IPS DF 6.9 (cell line): ENCODE measurements around the gene PLD1.

Experiments
- DNase-seq: peaks from one replicate; pipeline ENCODE4 v3.0.0-alpha.2; 2013; ENCODE audit warnings: low read depth, low spot score
- H3K27ac ChIP-seq: one replicate; pipeline ENCODE4 v1.5.1; 2013; ENCODE audit warnings: low read length, control low read depth
- H3K27me3 ChIP-seq: 2 replicates; pipeline ENCODE4 v1.6.1; 2013; ENCODE audit warnings: mild to moderate bottlenecking, low read length; ENCODE audit not compliant: control insufficient read depth, insufficient read depth
- H3K36me3 ChIP-seq: 2 replicates; pipeline ENCODE4 v1.6.1; 2013; ENCODE audit warnings: low read length; ENCODE audit not compliant: control insufficient read depth, insufficient read depth
- H3K4me1 ChIP-seq: 2 replicates; pipeline ENCODE4 v1.6.1; 2013; ENCODE audit warnings: low read length; ENCODE audit not compliant: control insufficient read depth, insufficient read depth
- H3K4me3 ChIP-seq: 2 replicates; pipeline ENCODE4 v1.5.1; 2013; ENCODE audit warnings: mild to moderate bottlenecking, low read length
- H3K9me3 ChIP-seq: 2 replicates; pipeline ENCODE4 v1.6.1; 2013; ENCODE audit warnings: low read length, inconsistent platforms; ENCODE audit not compliant: control insufficient read depth, insufficient read depth
- WGBS: extraction: QIAGEN DNeasy Blood & Tissue Kit; methylation state at CpG from one replicate; pipeline ENCODE4 v1.1.7; 2013; ENCODE audit warnings: mixed read lengths, missing lambda C conversion rate; ENCODE audit not compliant: insufficient read length, insufficient coverage; 5-methylcytosine and 5-hydroxymethylcytosine counted together

The PLD1 gene

GRCh38 chr3:171846597-171846996, 36.3 kb upstream of the PLD1 start:
- Histone ChIP-seq H3K4me1 (no peaks in the 10 kb centered on the region), H3K36me3 (no peaks in the 10 kb centered on the region), H3K27ac (no peak overlapping the region), H3K4me3 (no peak overlapping the region), H3K9me3 (no peaks in the 10 kb centered on the region), H3K27me3 (no peaks in the 10 kb centered on the region)
- no peak for DNase-seq
- no CpG with 5 or more reads among the region's 2 CpGs for whole genome bisulfite sequencing

DNA sequence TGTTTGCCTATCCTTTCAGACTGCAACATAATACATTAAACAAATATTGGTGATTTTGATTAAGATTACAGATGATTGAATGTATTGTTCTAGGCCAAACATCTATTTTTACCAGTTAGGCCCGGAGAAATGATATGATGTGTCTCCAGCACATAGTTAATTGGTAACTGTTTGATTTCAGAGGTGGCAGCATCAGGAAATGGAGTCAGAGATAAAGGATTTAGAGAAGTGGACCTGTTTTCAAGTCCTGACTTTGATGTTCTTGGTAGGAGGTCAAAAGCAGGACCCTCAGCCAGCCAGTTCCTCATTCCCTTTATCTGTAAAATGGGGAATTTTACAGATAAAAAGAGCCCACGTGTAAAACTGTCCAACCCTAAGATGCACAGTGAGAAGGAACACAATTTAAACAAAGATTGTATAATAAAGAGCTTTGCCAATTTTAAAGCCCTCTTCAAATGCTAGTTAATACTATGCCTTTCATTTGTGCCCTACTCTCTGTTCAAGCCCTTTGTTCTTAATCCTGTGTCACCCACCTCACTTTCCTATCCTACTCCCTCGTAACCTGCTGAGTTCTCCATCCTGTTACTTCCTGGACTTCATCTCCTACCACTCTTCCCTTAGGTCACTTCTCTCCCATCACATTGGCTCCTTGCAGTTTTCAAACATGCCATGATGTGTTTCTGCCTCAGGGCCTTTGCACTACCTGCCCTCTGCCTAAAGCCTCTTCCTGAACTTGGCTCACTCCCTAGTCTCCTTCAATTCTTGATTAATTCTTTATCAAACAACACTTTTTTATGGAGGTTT, 35.4 kb upstream of the PLD1 start:
- H3K27me3 ChIP-seq = no peaks in the 10 kb centered on the region
- no CpG with 5 or more reads among the region's 3 CpGs for WGBS
- DNase-seq = no peak
- no peak overlapping the region for H3K4me3 ChIP-seq
- no peak overlapping the region for H3K27ac ChIP-seq
- H3K9me3 ChIP-seq = no peaks in the 10 kb centered on the region
- H3K36me3 ChIP-seq = no peaks in the 10 kb centered on the region
- H3K4me1 ChIP-seq = no peaks in the 10 kb centered on the region

GRCh38 chr3:171844873-171845272, 34.6 kb upstream of the PLD1 start:
- Histone ChIP-seq H3K27me3 (no peaks in the 10 kb centered on the region), H3K27ac (no peak overlapping the region), H3K4me1 (no peaks in the 10 kb centered on the region), H3K36me3 (no peaks in the 10 kb centered on the region), H3K4me3 (no peak overlapping the region), H3K9me3 (no peaks in the 10 kb centered on the region)
- no peak for DNase-seq
- WGBS = no CpG with 5 or more reads among the region's 2 CpGs

DNA sequence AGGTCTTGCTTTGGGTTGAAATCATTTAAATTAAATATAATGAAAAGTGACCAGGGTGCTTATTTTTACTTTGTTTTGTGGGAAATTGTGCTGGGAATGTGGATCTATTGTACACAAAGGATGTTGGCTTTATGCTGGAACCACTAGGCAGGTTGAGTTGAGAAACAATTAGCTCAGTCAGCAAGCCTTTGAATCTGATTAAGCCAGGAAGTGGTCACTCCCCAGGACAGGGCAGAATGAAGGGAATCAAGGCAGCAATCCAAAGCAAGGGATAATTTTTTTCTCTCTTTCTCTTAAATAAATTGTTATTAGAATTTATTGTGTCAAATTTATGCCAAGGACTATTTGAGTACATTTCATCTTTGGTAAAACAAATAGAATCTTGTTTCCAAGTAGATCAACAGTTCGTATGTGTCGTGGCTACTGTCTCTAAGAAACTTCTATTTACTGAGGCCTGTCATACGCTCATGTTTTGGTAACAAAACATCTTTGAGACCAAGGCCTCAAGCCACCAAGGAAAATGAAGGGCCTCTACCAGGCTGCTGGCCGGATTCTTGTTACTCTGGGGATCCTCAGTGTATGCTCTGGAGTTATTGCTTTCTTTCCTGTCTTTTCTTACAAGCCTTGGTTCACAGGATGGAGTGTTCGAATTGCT, 32.7 kb upstream of the PLD1 start, which contains the start of gene TMEM212:
Gene TMEM212, plus strand, starts transcription at position 486 of the 655 bp plus-strand sequence. Its CDS starts 35 bp downstream, at position 521.
- H3K4me1 ChIP-seq = no peaks in the 10 kb centered on the region; the same call in 1 of the 2 replicates
- H3K27me3 ChIP-seq = no peaks in the 10 kb centered on the region
- no CpG with 5 or more reads among the region's 5 CpGs for WGBS
- H3K36me3 ChIP-seq = no peaks in the 10 kb centered on the region
- H3K9me3 ChIP-seq = no peaks in the 10 kb centered on the region
- no peak within 1 kb of the TSS for H3K4me3 ChIP-seq
- DNase-seq = no peak
- H3K27ac ChIP-seq = no peak within 1 kb of the TSS

DNA sequence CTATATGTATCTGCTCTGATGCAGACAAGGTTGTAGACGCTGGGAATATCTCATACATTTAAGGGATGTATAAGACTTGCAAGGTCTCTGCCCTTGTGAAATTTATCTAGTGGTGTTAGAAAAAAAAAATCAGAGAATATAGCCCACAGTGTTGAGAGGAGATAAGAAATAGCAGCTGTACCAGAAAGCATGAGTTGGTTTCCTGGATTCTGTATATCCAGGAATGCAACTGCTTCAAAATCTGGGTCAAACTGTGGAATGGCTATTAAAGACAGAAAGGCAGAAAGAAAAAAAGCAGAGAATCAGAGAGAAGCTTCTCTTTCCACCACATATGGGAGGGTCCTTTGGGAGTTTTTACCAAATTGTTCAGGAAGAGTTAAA, 31.3 kb upstream of the PLD1 start:
- Histone ChIP-seq H3K4me1 (no peaks in the 10 kb centered on the region; the same call in 1 of the 2 replicates), H3K27ac (no peak overlapping the region), H3K27me3 (no peaks in the 10 kb centered on the region), H3K36me3 (no peaks in the 10 kb centered on the region), H3K9me3 (no peaks in the 10 kb centered on the region), H3K4me3 (no peak overlapping the region)
- no peak for DNase-seq
- WGBS = no CpG with 5 or more reads among the region's 1 CpG

GRCh38 chr3:171840811-171841619, 30.7 kb upstream of the PLD1 start:
- no CpG with 5 or more reads among the region's 6 CpGs for WGBS
- H3K4me3 ChIP-seq = no peak overlapping the region
- no peak for DNase-seq
- no peak overlapping the region for H3K27ac ChIP-seq
- no peaks in the 10 kb centered on the region for H3K36me3 ChIP-seq
- no peaks in the 10 kb centered on the region; the same call in 1 of the 2 replicates for H3K4me1 ChIP-seq
- no peaks in the 10 kb centered on the region for H3K27me3 ChIP-seq
- no peaks in the 10 kb centered on the region for H3K9me3 ChIP-seq

- WGBS = no CpG with 5 or more reads among the region's 2 CpGs
- no peak overlapping the region for H3K27ac ChIP-seq
- no peaks in the 10 kb centered on the region for H3K9me3 ChIP-seq
Measured at GRCh38 chr3:171840445-171840810, 30.1 kb upstream of the PLD1 start.

GRCh38 chr3:171839270-171839669, 29.0 kb upstream of the PLD1 start:
- Histone ChIP-seq H3K27me3 (no peaks in the 10 kb centered on the region), H3K27ac (no peak overlapping the region), H3K9me3 (no peaks in the 10 kb centered on the region), H3K36me3 (no peaks in the 10 kb centered on the region), H3K4me3 (no peak overlapping the region), H3K4me1 (no peaks in the 10 kb centered on the region; the same call in 1 of the 2 replicates)
- no CpG with 5 or more reads among the region's 2 CpGs for WGBS
- no peak for DNase-seq

More at GRCh38 chr3:171840445-171840810, 30.1 kb upstream of the PLD1 start:
- Histone ChIP-seq H3K4me3 (no peak overlapping the region), H3K36me3 (no peaks in the 10 kb centered on the region), H3K27me3 (no peaks in the 10 kb centered on the region), H3K4me1 (no peaks in the 10 kb centered on the region; the same call in 1 of the 2 replicates)
- DNase-seq = no peak

- Histone ChIP-seq H3K27me3 (no peaks in the 10 kb centered on the region), H3K36me3 (no peaks in the 10 kb centered on the region), H3K4me3 (no peak overlapping the region), H3K9me3 (no peaks in the 10 kb centered on the region), H3K27ac (no peak overlapping the region), H3K4me1 (no peaks in the 10 kb centered on the region; the same call in 1 of the 2 replicates)
- no CpG with 5 or more reads among the region's 6 CpGs for WGBS
- no peak for DNase-seq
Measured at GRCh38 chr3:171838218-171838720, 28.0 kb upstream of the PLD1 start.

- Histone ChIP-seq H3K27ac (no peak overlapping the region), H3K36me3 (no peaks in the 10 kb centered on the region), H3K9me3 (no peaks in the 10 kb centered on the region), H3K27me3 (no peaks in the 10 kb centered on the region), H3K4me1 (no peaks in the 10 kb centered on the region; the same call in 1 of the 2 replicates), H3K4me3 (no peak overlapping the region)
- DNase-seq = no peak
Measured at GRCh38 chr3:171837698-171838097, 27.4 kb upstream of the PLD1 start.
